Kidney epithelial cell (primary cell): ENCODE data around the gene NEBL. TPM values are rescaled to one million over a fixed set of nuclear protein-coding genes. Genes with fewer than 3 reads are reported as not detected.

ENCODE experiments used
- DNase-seq: peaks from one replicate; pipeline ENCODE4 v3.0.0-alpha.2; 2010; ENCODE audit warnings: low read depth
- H3K27me3 ChIP-seq: 2 replicates; pipeline ENCODE4 v1.6.0; 2011; ENCODE audit warnings: low read length; ENCODE audit not compliant: control insufficient read depth, insufficient read depth
- H3K36me3 ChIP-seq: 2 replicates; pipeline ENCODE4 v1.5.1; 2011; ENCODE audit warnings: low read length; ENCODE audit not compliant: control insufficient read depth, insufficient read depth
- H3K4me3 ChIP-seq: 2 replicates; pipeline ENCODE4 v1.5.1; 2011; ENCODE audit warnings: low read depth, mild to moderate bottlenecking, control low read depth, low read length
- total RNA-seq: library from RNA; depleted of rRNA; stranded (reverse); fragments of >200 nt; gene quantifications from 2 replicates; pipeline ENCODE4 v1.2.3, GENCODE V29; 2015
- TF ChIP-seq, protein P1 (sequence below): IDR thresholded peaks from 2 replicates; pipeline ENCODE4 v1.5.1; 2011; ENCODE audit warnings: mild to moderate bottlenecking, moderate library complexity, low read length, control low read depth, inconsistent platforms; ENCODE audit not compliant: insufficient read depth, poor library complexity, severe bottlenecking

Gene NEBL
- total RNA-seq, 1 donor from 2014 or later, result 6.9 TPM

DNA sequence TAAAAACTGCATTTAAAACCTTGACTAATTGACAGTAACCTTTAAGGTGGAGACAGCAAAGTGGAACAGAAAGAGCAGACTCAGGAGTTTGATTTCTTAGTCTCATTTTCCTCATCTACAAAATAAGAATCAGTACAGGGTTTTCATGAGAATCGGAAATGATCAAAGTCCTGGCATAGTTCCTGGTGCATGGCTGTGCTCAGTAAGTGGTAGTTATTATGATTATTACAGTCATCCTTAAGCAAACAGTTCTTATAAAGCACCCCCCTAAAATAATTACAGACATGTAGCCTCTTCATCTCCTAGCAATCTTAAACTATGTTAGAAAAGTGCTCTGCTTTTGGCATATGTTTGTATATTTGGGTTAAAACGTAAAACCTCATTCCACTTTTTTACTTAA is 18.0 kb downstream of the NEBL start:
- TF ChIP-seq, protein P1, sequence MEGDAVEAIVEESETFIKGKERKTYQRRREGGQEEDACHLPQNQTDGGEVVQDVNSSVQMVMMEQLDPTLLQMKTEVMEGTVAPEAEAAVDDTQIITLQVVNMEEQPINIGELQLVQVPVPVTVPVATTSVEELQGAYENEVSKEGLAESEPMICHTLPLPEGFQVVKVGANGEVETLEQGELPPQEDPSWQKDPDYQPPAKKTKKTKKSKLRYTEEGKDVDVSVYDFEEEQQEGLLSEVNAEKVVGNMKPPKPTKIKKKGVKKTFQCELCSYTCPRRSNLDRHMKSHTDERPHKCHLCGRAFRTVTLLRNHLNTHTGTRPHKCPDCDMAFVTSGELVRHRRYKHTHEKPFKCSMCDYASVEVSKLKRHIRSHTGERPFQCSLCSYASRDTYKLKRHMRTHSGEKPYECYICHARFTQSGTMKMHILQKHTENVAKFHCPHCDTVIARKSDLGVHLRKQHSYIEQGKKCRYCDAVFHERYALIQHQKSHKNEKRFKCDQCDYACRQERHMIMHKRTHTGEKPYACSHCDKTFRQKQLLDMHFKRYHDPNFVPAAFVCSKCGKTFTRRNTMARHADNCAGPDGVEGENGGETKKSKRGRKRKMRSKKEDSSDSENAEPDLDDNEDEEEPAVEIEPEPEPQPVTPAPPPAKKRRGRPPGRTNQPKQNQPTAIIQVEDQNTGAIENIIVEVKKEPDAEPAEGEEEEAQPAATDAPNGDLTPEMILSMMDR, result no peak
- Histone ChIP-seq H3K36me3 (no peaks in the 10 kb centered on the region), H3K27me3 (no peaks in the 10 kb centered on the region), H3K4me3 (no peak overlapping the region)
- DNase-seq, result no peak

DNA sequence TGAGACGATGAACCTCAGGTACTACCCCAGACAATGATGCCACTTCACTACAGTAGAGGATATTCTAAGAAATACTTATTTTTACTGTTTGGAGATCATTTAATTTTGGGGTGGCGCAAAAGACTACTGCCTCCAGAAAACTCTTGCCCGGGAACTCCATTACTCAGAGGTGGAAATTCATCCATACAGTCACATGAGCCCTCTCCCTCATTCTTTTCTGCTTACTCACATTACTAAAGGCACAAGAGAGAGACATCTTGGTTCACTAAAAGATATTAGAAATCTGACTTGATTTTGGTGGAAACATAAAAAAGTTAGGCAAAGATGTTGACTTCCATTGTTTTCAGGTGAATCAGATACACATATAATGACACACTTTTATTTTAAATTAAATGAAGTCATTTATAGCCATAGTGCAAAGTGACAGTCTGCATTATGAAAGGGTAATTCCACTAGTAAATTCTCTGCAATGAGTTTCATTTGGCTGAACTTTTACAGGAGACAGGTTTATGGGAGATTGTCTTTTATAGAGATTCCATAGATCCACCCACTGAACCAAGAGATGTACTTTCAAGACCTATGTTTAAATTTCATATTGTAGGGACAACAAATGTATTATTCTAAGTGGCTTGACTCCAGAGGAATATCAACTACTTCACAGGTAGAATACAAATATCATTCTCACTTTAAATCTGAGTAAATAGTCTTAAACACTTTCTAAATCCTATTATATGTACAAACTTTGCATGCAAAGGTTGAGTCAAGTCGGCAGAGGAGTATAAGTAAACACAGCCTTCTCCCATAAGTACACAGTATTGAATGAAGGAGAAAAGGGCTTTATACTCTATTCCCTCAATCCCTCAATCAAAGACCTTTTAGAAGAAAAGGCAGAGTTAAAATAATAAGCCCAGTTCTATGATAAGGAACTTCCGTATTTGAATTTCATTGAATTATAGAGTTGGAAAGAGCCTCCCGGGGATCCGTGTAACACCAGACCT is 18.8 kb downstream of the NEBL start:
- DNase-seq, result peak; percentile 25
- H3K36me3 ChIP-seq, result no peaks in the 10 kb centered on the region
- TF ChIP-seq, protein P1, result no peak
- H3K27me3 ChIP-seq, result no peaks in the 10 kb centered on the region
- H3K4me3 ChIP-seq, result no peak overlapping the region

GRCh38 chr10:20877554-20877953 is 19.6 kb downstream of the NEBL start:
- no peak overlapping the region for H3K4me3 ChIP-seq
- TF ChIP-seq, protein P1, result no peak
- no peak for DNase-seq

DNA sequence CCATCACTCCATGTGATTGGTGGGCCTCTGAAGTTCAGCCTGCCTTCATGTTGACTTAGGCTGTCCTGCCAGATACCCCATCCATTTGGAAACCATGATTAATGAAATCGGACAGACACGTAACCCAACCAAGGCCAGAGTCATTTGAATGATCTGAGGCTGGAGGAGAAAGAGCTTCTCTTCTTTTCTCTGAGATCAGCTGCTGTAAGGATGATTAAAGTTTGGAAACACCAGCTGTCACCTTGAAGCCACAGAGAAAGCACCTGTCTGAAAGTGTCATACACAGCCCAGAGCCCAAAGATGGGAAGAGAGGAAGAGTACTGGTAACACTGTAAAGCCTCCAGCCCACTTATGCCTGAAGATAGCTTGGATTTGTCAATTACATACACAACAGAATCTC is 22.9 kb downstream of the NEBL start:
- no peaks in the 10 kb centered on the region for H3K36me3 ChIP-seq
- no peak overlapping the region for H3K4me3 ChIP-seq
- no peak for DNase-seq
- no peaks in the 10 kb centered on the region for H3K27me3 ChIP-seq
- TF ChIP-seq, protein P1, result no peak

More at GRCh38 chr10:20877554-20877953, 19.6 kb downstream of the NEBL start:
- H3K36me3 ChIP-seq, result no peaks in the 10 kb centered on the region
- no peaks in the 10 kb centered on the region for H3K27me3 ChIP-seq

DNA sequence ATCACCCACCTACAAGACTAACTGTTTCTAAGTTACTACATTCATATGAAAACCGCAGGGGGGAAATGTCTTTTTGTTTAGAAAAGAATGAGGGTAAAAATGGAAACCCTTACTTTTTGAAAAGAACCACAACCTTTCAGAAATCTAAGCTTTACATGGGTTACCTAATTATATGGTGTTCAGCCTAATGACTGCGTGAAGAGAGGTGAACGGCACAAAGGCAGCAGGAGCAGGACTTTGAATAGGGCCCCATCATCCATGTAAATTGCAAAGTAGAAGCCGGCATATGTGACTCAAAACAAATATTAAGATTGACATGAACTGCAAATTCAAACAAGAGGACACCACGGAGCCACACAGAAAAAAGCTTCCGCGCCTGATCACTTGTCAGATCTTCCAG is 25.1 kb downstream of the NEBL start:
- TF ChIP-seq, protein P1, result no peak
- DNase-seq, result no peak
- H3K27me3 ChIP-seq, result no peaks in the 10 kb centered on the region
- H3K36me3 ChIP-seq, result no peaks in the 10 kb centered on the region
- H3K4me3 ChIP-seq, result no peak overlapping the region

DNA sequence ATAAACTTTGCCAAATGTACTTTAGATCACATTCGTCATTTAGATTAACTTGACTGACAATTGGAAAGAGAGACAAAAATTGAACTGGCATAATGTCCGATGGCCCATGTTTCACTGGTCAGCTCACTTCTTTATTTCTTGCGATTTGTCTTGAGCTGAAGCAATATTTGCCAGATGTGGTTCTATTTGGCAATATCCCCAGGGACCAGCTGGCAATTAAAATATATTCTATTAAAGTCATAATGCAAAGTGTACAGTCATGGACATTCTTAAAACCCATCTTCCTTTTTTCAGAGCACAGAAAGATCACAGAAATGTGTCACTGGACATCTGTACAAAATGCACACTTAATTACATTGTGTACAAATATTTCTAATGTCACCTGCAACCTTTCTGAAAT is 26.3 kb downstream of the NEBL start:
- H3K27me3 ChIP-seq, result no peaks in the 10 kb centered on the region
- no peak overlapping the region for H3K4me3 ChIP-seq
- TF ChIP-seq, protein P1, result no peak
- no peaks in the 10 kb centered on the region for H3K36me3 ChIP-seq
- no peak for DNase-seq
